Fibroblast of the aortic adventitia (primary cell): ENCODE measurements around the gene VPS8. TPM values are rescaled to one million over a fixed set of nuclear protein-coding genes. Genes with fewer than 3 reads are reported as not detected.

Experiments
- DNase-seq: peaks from one replicate; pipeline ENCODE4 v3.0.0-alpha.2; 2010; ENCODE audit warnings: low read depth
- H3K4me3 ChIP-seq: 2 replicates; pipeline ENCODE4 v1.5.1; 2011; ENCODE audit warnings: low read depth, mild to moderate bottlenecking, control low read depth, low read length, moderate library complexity
- total RNA-seq: library from RNA; depleted of rRNA; stranded (reverse); fragments of >200 nt; gene quantifications from 2 replicates; pipeline ENCODE4 v1.2.3, GENCODE V29; 2012; ENCODE audit warnings: low replicate concordance
- TF ChIP-seq, protein P1 (sequence below): IDR thresholded peaks from 2 replicates; pipeline ENCODE4 v1.5.1; 2011; ENCODE audit warnings: mild to moderate bottlenecking, low read length, control low read depth, inconsistent platforms; ENCODE audit not compliant: insufficient read depth

Gene VPS8
- total RNA-seq, 1 donor = 56.6 TPM

DNA sequence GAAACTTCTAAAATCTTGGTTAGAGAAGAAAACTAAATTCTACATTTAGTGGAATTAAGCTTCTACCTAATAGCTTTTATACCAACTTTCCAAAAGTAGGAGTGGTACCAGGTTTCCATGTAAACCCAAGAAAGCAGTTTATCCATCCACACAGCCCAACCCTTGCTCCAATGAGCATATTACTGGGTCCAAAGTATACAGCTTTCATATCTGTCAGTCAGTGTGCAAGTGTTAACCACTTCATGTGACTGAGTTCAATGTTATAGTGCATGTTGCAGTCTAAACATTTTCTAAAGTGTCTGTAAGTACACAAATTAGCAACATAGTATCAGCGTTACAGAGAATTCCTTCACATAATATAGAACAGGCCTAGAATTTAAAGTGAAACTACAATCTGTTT is 267.7 kb downstream of the VPS8 start:
- H3K4me3 ChIP-seq = no peak overlapping the region
- DNase-seq = no peak
- TF ChIP-seq, protein P1, sequence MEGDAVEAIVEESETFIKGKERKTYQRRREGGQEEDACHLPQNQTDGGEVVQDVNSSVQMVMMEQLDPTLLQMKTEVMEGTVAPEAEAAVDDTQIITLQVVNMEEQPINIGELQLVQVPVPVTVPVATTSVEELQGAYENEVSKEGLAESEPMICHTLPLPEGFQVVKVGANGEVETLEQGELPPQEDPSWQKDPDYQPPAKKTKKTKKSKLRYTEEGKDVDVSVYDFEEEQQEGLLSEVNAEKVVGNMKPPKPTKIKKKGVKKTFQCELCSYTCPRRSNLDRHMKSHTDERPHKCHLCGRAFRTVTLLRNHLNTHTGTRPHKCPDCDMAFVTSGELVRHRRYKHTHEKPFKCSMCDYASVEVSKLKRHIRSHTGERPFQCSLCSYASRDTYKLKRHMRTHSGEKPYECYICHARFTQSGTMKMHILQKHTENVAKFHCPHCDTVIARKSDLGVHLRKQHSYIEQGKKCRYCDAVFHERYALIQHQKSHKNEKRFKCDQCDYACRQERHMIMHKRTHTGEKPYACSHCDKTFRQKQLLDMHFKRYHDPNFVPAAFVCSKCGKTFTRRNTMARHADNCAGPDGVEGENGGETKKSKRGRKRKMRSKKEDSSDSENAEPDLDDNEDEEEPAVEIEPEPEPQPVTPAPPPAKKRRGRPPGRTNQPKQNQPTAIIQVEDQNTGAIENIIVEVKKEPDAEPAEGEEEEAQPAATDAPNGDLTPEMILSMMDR = no peak

DNA sequence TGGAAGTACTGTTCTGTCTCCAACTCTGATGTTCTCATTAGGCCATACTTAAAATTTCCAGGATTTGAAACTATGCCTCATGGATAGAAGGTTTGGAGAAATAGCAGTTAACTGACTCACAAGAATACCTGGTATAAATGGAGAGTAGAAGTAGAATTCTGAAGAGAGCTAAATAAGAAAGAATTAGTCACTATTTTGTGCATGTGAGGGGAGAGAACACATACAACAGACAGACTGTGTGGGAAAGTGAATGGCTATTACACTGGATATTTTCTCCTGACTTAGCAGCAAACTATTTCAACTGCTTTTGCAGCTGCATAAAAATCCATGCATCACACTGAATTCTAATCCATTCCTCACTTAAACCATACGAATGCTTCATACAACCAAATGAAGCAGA is 269.6 kb downstream of the VPS8 start:
- DNase-seq = no peak
- TF ChIP-seq, protein P1 = no peak
- no peak overlapping the region for H3K4me3 ChIP-seq

DNA sequence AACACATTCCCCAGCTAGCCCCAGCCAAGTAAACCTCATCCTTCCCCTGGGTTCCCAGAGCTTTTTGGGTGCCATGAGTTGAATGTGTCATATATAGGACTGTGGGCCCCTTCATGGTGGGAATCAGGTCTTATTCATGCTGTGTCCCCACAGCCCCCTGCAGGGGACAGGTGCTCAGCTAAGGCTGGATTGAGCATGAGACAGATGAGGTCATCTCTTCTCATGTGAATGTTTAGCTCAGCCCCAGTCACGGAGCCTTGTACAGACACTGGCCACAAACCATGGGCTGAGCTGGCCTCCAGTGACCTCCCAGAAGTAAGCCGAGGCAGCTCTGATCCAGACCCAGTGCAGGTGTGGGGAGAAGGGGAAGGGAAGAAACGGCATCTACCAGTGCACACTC is 270.2 kb downstream of the VPS8 start:
- TF ChIP-seq, protein P1 = no peak
- H3K4me3 ChIP-seq = no peak overlapping the region
- no peak for DNase-seq

DNA sequence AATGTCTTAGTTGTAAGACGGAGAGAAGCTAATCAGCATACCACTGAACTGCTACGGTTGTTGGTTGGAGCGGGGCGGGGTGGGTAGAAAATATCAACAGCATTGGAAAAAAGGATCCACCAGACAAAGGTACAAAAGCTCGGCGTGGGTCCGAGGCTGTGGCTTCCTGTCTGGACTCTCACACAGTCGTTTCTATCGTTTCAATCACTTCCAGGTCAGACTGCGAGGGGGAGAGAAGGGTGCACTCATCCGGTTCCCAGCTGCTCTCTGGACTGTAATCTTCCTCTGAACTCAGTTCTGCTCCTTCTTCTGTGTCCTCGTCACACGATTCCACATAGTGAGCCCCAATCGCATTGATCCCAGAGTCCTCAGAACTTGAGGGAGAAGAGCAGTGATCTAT is 270.9 kb downstream of the VPS8 start:
- TF ChIP-seq, protein P1 = no peak
- H3K4me3 ChIP-seq = no peak overlapping the region
- no peak for DNase-seq

DNA sequence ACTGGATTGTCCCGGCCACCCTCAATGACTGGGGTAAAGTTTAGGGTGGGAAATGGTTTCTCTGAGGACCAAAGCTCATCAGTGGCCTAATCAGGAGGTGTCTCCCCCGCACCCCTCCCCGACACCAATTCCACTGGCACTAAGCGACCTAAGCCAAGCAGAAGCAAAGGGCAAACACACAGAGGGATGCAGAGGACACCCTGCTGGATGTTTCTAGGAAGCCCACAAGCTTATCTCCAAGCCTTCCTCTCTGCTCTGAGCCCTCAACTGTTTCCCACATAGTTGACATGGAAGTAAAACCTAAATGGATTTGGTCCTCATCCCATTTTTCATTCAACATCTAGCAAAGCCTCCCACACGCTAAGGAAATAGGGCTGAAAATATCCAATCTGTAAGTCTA is 272.4 kb downstream of the VPS8 start:
- no peak overlapping the region for H3K4me3 ChIP-seq
- TF ChIP-seq, protein P1 = no peak
- DNase-seq = no peak

DNA sequence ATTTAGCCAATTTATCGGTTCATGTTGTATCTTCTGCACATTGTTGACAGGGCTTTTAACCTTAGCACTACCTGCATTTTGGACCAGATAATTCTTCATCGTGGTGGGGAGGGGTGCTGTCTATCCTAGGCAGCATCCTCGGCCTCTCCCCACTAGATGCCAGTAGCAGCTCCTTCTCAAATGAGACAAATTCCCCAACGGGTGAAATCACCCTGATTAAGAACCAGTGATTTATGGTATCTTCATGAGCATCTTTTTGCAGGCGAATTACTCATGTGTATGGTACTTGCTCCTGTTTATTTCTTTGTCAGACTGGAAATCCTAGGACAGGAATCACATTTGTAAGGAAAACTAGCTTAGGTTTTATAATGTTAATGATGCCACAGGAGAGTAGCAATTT is 272.9 kb downstream of the VPS8 start:
- TF ChIP-seq, protein P1 = no peak

DNA sequence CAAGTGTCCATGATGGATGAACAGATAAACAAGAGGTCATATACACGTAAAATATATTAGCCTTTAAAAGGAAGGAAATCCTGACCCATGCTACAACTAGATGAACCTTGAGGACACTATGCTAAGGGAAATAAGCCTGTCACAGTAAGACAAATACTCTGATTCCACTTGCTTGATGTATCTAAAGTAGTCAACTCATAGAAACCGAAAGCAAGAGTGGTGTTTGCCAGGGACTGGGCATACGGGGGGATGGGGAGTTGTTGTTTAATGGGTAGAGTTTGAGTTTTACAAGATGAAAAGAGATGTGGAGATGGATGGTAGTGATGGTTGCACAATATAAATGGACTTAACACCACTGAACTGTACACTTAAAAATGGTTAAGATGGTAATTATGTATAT is 275.5 kb downstream of the VPS8 start:
- TF ChIP-seq, protein P1 = no peak
- no peak for DNase-seq
- no peak overlapping the region for H3K4me3 ChIP-seq

More for the DNA sequence above, 272.9 kb downstream of the VPS8 start:
- H3K4me3 ChIP-seq = no peak overlapping the region
- DNase-seq = peak; percentile 2
